Pancreas (tissue), 10 donors: ENCODE data around the gene LRPAP1. TPM values are rescaled to one million over a fixed set of nuclear protein-coding genes. Genes with fewer than 3 reads are reported as not detected.
"Not testable (repeated sequence)": the region's sequence is repeated elsewhere in the genome, so short reads cannot be mapped to it uniquely, and the experiment has no call there.

Experiments used
- ATAC-seq, 4 donors: fragments of 200-7000 bp; cut with Tn5 transposase; one replicate each; pipeline versions ENCODE4 v1.8.0 to v1.9.1; 2020; ENCODE audit warnings: mild to moderate bottlenecking in 4 of 4, moderate library complexity in 4 of 4
- DNase-seq, 6 donors: peaks; one replicate each; pipeline ENCODE4 v3.0.0-alpha.2; 2020
- FAIRE-seq: peaks from 2 replicates; lab custom pipeline; 2012; peaks lifted over from hg19 to GRCh38; lab: Jason Lieb, UNC
- H3K27ac ChIP-seq, 4 donors: fragments of 200-600 bp; sonication (generic); 1 replicate in 3 of 4; 2 replicates in 1 of 4; pipeline versions ENCODE4 v1.5.0 to v1.8.0; 2020
- H3K27me3 ChIP-seq, 4 donors: fragments of 200-600 bp; one replicate each; pipeline ENCODE4 v1.8.0; 2021
- H3K36me3 ChIP-seq, 3 donors: fragments of 200-600 bp; sonication (generic) in 1 of 3; one replicate each; pipeline versions ENCODE4 v1.5.0 to v1.8.0; 2020 to 2021
- H3K4me1 ChIP-seq, 3 donors: fragments of 200-600 bp; one replicate each; pipeline ENCODE4 v1.8.0; 2021
- H3K4me3 ChIP-seq, 4 donors: fragments of 200-600 bp; sonication (generic) in 2 of 4; one replicate each; pipeline versions ENCODE4 v1.5.0 to v1.8.0; 2020 to 2021
- H3K9me3 ChIP-seq, 4 donors: fragments of 200-600 bp; one replicate each; pipeline ENCODE4 v1.8.0; 2021
- WGBS, 2 donors: extraction: QIAGEN DNeasy Blood & Tissue Kit; methylation state at CpG; one replicate each; pipeline ENCODE4 v1.1.7; 2013; 5-methylcytosine and 5-hydroxymethylcytosine counted together
- intact Hi-C, 3 donors: fragments of 100-400 bp; cut with DNase I; formaldehyde crosslinking; loops; one replicate each; pipeline versions ENCODE4 v1.11.1 to v1.14.2; 2022
- polyA plus RNA-seq, 2 donors: library from polyadenylated mRNA; stranded (reverse); fragments of 200-250 nt; gene quantifications; one replicate each; pipeline ENCODE4 v1.2.3, GENCODE V29; 2013
- total RNA-seq, 6 donors: library from RNA; stranded (reverse); fragmentation: NEBNext Ultra II Directional in 4 of 6; extraction: Animal tissue kit (Norgen Biotek cat#: 25700) in 4 of 6; gene quantifications; one replicate each; pipeline versions ENCODE4 v1.2.1 to v1.2.4, GENCODE V29; 2021 to 2023
- TF ChIP-seq, protein P1 (sequence below), 4 donors: fragments of 200-600 bp; sonication (generic) in 3 of 4; IDR thresholded peaks; one replicate each; pipeline versions ENCODE4 v1.5.0 to v1.8.0; 2021; ENCODE audit warnings: antibody characterized with exemption in 4 of 4
- donor health status: healthy with polysubstance abuse.
- donor health status: DM: no; HTN: no; CAD: no; lungs with moderate emphysema.
- donor health status: DM: no; HTN: no; CAD: no.
- donor health status: control.
- donor health status: control.
- donor health status: Bipolar disorder and iron deficiency.
- donor health status: DM: yes; HTN: yes; CAD: no.
- donor health status: DM: no; HTN: no; CAD: no.
- donor health status: DM: no; HTN: no; CAD: no.
- donor health status: DM: yes; HTN: yes; CAD: no.

LRPAP1 gene
- total and polyA plus RNA-seq, 8 donors: 30.4 to 129 (median 110) TPM

DNA sequence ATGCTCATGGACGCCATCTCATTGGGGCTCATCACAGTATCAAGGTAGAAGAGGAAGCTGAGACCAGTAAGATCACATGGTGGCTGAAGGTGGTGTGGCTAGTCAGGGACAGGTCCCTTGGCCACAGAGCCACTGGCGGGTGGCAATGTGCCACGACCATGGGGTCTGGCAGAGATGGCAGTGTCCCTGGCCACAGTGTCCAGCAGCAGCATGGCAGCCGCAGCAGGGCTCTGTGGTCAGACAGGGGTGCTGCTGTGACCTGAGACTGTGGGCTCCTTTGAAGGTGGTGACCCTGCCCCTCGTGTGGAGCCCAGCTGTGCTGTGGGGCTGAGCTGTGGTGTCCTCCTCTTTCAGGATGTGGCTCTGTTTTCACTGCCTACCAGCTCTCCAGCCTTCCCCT is 71.3 kb downstream of the LRPAP1 start:
- H3K4me3 ChIP-seq: no peak overlapping the region
- 78 to 79% methylated on average over 5 of the region's 5 CpGs for WGBS, 2 donors
- ATAC-seq: peak in 2 of 4 donors; percentile 1 to 5
- no peak for FAIRE-seq
- intact Hi-C loops: no loop called here
- no peaks in the 10 kb centered on the region for H3K9me3 ChIP-seq
- H3K27ac ChIP-seq: peak overlapping the region; percentile 68 to 84 (median 77)
- peak in 2 of 6 donors; percentile 68 to 75 for DNase-seq
- no peaks in the 10 kb centered on the region for H3K36me3 ChIP-seq
- no peaks in the 10 kb centered on the region for H3K27me3 ChIP-seq
- H3K4me1 ChIP-seq: peaks cover 14 to 24% (median 24%) of the 10 kb centered on the region in 3 donors
- TF ChIP-seq, protein P1, sequence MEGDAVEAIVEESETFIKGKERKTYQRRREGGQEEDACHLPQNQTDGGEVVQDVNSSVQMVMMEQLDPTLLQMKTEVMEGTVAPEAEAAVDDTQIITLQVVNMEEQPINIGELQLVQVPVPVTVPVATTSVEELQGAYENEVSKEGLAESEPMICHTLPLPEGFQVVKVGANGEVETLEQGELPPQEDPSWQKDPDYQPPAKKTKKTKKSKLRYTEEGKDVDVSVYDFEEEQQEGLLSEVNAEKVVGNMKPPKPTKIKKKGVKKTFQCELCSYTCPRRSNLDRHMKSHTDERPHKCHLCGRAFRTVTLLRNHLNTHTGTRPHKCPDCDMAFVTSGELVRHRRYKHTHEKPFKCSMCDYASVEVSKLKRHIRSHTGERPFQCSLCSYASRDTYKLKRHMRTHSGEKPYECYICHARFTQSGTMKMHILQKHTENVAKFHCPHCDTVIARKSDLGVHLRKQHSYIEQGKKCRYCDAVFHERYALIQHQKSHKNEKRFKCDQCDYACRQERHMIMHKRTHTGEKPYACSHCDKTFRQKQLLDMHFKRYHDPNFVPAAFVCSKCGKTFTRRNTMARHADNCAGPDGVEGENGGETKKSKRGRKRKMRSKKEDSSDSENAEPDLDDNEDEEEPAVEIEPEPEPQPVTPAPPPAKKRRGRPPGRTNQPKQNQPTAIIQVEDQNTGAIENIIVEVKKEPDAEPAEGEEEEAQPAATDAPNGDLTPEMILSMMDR (IDR thresholded peaks at IDR 0.05): no peak

DNA sequence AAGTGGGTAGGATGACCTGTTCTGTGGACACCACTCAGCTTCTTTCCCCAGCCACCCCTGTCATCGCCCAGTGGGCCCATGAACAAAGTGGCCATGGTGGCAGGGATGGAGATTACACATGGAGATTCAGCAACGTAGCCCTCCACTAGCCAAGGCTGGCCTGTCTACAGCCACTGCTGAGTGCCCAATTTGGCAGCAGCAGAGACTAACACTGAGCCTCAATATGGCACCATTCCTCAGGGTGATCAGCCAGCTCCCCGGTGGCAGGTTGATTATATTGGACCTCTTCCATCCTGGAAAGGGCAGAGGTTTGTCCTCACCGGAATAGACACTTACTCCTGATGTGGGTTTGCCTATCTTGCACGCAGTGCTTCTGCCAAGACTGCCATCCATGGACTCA is 73.1 kb downstream of the LRPAP1 start:
- ATAC-seq, H3K36me3 ChIP-seq, intact Hi-C loops, H3K27me3 ChIP-seq, H3K9me3 ChIP-seq, H3K27ac ChIP-seq, H3K4me3 ChIP-seq, FAIRE-seq: not testable (repeated sequence)
- DNase-seq: peak in 1 of 6 donors; percentile 5
- WGBS, 2 donors: 70 to 83% methylated on average over 5 of the region's 5 CpGs
- peaks cover 14 to 22% (median 20%) of the 10 kb centered on the region in 3 donors for H3K4me1 ChIP-seq

DNA sequence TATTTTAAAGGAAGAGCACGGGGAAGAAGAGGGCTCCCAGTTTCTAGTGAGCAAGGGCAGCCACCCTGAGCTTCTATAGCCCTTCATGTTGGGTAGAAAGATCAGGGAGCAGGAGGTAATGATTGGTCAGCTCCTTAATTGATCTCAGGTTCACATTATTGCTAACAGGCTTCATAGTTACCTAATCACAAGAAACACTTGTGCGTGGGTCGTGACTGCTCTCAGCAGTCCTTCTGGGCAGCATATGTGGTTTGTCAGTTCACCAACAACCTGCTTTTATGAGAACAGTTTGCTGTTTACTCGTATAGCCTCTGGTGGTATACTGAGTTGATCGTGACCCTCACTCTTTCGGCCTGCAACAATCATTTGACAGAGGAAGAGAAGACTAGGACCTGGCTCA is 73.9 kb downstream of the LRPAP1 start:
- no peak for FAIRE-seq
- Histone ChIP-seq H3K36me3 (no peaks in the 10 kb centered on the region), H3K4me3 (no peak overlapping the region), H3K9me3 (no peaks in the 10 kb centered on the region), H3K4me1 (peaks cover 14 to 22% (median 18%) of the 10 kb centered on the region in 3 donors), H3K27ac (no peak overlapping the region), H3K27me3 (no peaks in the 10 kb centered on the region)
- intact Hi-C loops: no loop called here
- WGBS, 2 donors: 91 to 94% methylated on average over 6 of the region's 6 CpGs
- ATAC-seq: no peak
- TF ChIP-seq, protein P1 (IDR thresholded peaks at IDR 0.05): no peak
- no peak for DNase-seq

DNA sequence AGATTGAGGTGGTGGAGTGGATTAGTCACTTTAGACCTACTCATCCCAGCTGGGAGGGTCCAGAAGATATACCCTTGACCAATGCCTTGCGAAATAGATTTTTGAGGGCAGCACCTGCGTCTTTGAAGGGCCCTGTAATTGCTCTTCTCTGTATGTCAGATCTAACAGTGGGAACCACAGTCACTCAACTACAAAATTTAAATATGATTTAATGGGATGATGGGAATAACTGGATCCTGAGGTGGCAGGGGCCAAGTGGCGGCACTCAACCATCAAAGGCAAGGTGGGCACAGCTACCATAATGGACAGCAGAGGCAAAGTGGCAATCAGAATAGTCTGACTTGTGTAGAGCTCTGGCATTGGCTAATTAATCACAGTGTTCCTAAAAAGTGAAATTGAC is 76.6 kb downstream of the LRPAP1 start:
- DNase-seq, H3K36me3 ChIP-seq, H3K27ac ChIP-seq, H3K9me3 ChIP-seq, FAIRE-seq, ATAC-seq, H3K4me3 ChIP-seq, H3K27me3 ChIP-seq, intact Hi-C loops: not testable (repeated sequence)
- peaks cover 3 to 12% (median 4%) of the 10 kb centered on the region in 3 donors for H3K4me1 ChIP-seq
- WGBS, 2 donors: 86 to 95% methylated on average over 3 of the region's 3 CpGs

Other genes starting within 250 kb of the LRPAP1 start
- 10 to 100 TPM in 2 of 6 donors, 1 to 10 TPM in 4; 4.6 to 19.4 (median 8.3) TPM for gene RGS12, start 239.4 kb downstream of the LRPAP1 start, total RNA-seq
- gene RGS12, start 239.4 kb downstream of the LRPAP1 start, polyA plus RNA-seq: 10 to 100 TPM; 21.3 to 21.6 TPM
- gene HGFAC, start 90.5 kb downstream of the LRPAP1 start, total RNA-seq: under 1 TPM in 3 of 6 donors, not detected in 3; 0.09 to 0.47 (median 0.13) TPM
- 1 to 10 TPM; 1.2 to 2.2 TPM for gene HGFAC, start 90.5 kb downstream of the LRPAP1 start, polyA plus RNA-seq
- 1 to 10 TPM; 2.5 to 8.0 (median 4.2) TPM for gene DOK7, start 69.1 kb downstream of the LRPAP1 start, total RNA-seq
- 1 to 10 TPM; 2.8 to 5.8 TPM for gene DOK7, start 69.1 kb downstream of the LRPAP1 start, polyA plus RNA-seq
- gene ADRA2C, start 234.0 kb upstream of the LRPAP1 start, total RNA-seq: 1 to 10 TPM; 1.1 to 6.8 (median 3.0) TPM
- gene ADRA2C, start 234.0 kb upstream of the LRPAP1 start, polyA plus RNA-seq: 1 to 10 TPM; 1.9 to 5.3 TPM